HEK293 (cell line): ENCODE measurements around the gene GLRA1.

ENCODE experiments used
- CTCF ChIA-PET: fragments of 350-600 bp; formaldehyde crosslinking; extraction: SDS; loops from one replicate; lab custom pipeline; 2021; ENCODE audit warnings: antibody characterized with exemption; lab: Yijun Ruan, JAX
- POLR2A ChIA-PET: fragments of 300-600 bp; formaldehyde crosslinking; extraction: SDS; loops from one replicate; lab custom pipeline; 2020; ENCODE audit warnings: antibody characterized with exemption, inconsistent platforms; lab: Yijun Ruan, JAX
- H3K27ac ChIP-seq: fragments of 200-500 bp; sonication (Bioruptor generic); 2 replicates; pipeline ENCODE4 v1.5.1; 2014; ENCODE audit warnings: low read depth, low read length, control low read depth, inconsistent platforms; ENCODE audit errors: extremely low read depth
- H3K36me3 ChIP-seq, 2 experiments: fragments of 200-500 bp in 1 of 2; sonication (Bioruptor generic) in 1 of 2; 1 replicate in 1 of 2; 2 replicates in 1 of 2; pipeline ENCODE4 v1.5.1; 2014 to 2017; ENCODE audit warnings: inconsistent platforms in 2 of 2, low read length in 2 of 2; ENCODE audit not compliant: control insufficient read depth in 2 of 2, insufficient read depth in 1 of 2
- H3K4me1 ChIP-seq: fragments of 200-500 bp; sonication (Bioruptor generic); 2 replicates; pipeline ENCODE4 v1.5.1; 2014; ENCODE audit warnings: mild to moderate bottlenecking, low read length, inconsistent platforms; ENCODE audit not compliant: control insufficient read depth, insufficient read depth
- H3K4me3 ChIP-seq: 2 replicates; pipeline ENCODE4 v1.5.1; 2011; ENCODE audit warnings: low read depth, mild to moderate bottlenecking, control low read depth, low read length, moderate library complexity
- H3K9me3 ChIP-seq: fragments of 200-500 bp; sonication (Bioruptor generic); 2 replicates; pipeline ENCODE4 v1.5.1; 2014; ENCODE audit warnings: low read depth, low read length, inconsistent platforms; ENCODE audit not compliant: control insufficient read depth, insufficient read depth
- CTCF ChIP-seq: fragments of 450-650 bp; formaldehyde crosslinking; IDR thresholded peaks from 2 replicates; pipeline ENCODE4 v1.5.1; 2016; ENCODE audit warnings: missing biosample characterization, missing genetic modification characterization
- MEIS1 ChIP-seq: sonication (generic); formaldehyde crosslinking; IDR thresholded peaks from 2 replicates; pipeline ENCODE4 v1.8.1; 2022; ENCODE audit warnings: missing genetic modification reagents, mild to moderate bottlenecking, borderline replicate concordance
- PRDM1 ChIP-seq: fragments of 450-650 bp; formaldehyde crosslinking; IDR thresholded peaks from 2 replicates; pipeline ENCODE4; 2016; ENCODE audit warnings: missing biosample characterization, missing genetic modification characterization
- SETDB1 ChIP-seq: IDR thresholded peaks from one replicate; pipeline ENCODE4 v1.6.1; 2017; ENCODE audit warnings: mild to moderate bottlenecking, low read length, moderate library complexity, mixed read lengths; ENCODE audit not compliant: insufficient read length
- ZNF18 ChIP-seq: fragments of 450-650 bp; formaldehyde crosslinking; IDR thresholded peaks from 2 replicates; pipeline ENCODE4 v1.5.1; 2016; ENCODE audit warnings: missing biosample characterization, missing genetic modification characterization
- ZNF24 ChIP-seq: fragments of 450-650 bp; formaldehyde crosslinking; IDR thresholded peaks from 2 replicates; pipeline ENCODE4 v1.5.1; 2016; ENCODE audit warnings: missing biosample characterization, missing genetic modification characterization
- ZNF26 ChIP-seq: fragments of 450-650 bp; formaldehyde crosslinking; IDR thresholded peaks from 2 replicates; pipeline ENCODE4 v1.5.1; 2016; ENCODE audit warnings: missing biosample characterization, missing genetic modification characterization
- ZNF274 ChIP-seq, 2 experiments: fragments of 200-500 bp in 1 of 2; fragments of 450-650 bp in 1 of 2; sonication (Bioruptor generic) in 1 of 2; formaldehyde crosslinking in 1 of 2; IDR thresholded peaks; 2 replicates each; pipeline versions ENCODE4 v1.5.1 to v1.6.1; 2014 to 2016; ENCODE audit warnings: borderline replicate concordance in 1 of 2, inconsistent platforms in 1 of 2, low read length in 1 of 2, missing biosample characterization in 1 of 2, missing genetic modification characterization in 1 of 2
- ZNF302 ChIP-seq: fragments of 450-650 bp; formaldehyde crosslinking; IDR thresholded peaks from 2 replicates; pipeline ENCODE4 v1.5.1; 2016; ENCODE audit warnings: missing biosample characterization, missing genetic modification characterization, low read depth
- ZNF391 ChIP-seq: fragments of 450-650 bp; formaldehyde crosslinking; IDR thresholded peaks from 2 replicates; pipeline ENCODE4 v1.5.1; 2016; ENCODE audit warnings: low read depth, missing biosample characterization, missing genetic modification characterization, borderline replicate concordance
- ZNF423 ChIP-seq: fragments of 450-650 bp; formaldehyde crosslinking; IDR thresholded peaks from 2 replicates; pipeline ENCODE4 v1.5.1; 2016; ENCODE audit warnings: missing biosample characterization, missing genetic modification characterization
- ZNF510 ChIP-seq: fragments of 450-650 bp; formaldehyde crosslinking; IDR thresholded peaks from 2 replicates; pipeline ENCODE4 v1.5.1; 2018; ENCODE audit warnings: mild to moderate bottlenecking, missing genetic modification characterization, missing biosample characterization; ENCODE audit not compliant: insufficient replicate concordance
- ZNF621 ChIP-seq: fragments of 450-650 bp; formaldehyde crosslinking; IDR thresholded peaks from 2 replicates; pipeline ENCODE4 v1.5.1; 2017; ENCODE audit warnings: missing biosample characterization, missing genetic modification characterization
- ZNF645 ChIP-seq: fragments of 450-650 bp; formaldehyde crosslinking; IDR thresholded peaks from 2 replicates; pipeline ENCODE4; 2016; ENCODE audit warnings: missing biosample characterization, missing genetic modification characterization
- ZXDB ChIP-seq: fragments of 450-650 bp; formaldehyde crosslinking; IDR thresholded peaks from 2 replicates; pipeline ENCODE4 v1.5.1; 2016; ENCODE audit warnings: missing biosample characterization, missing genetic modification characterization
- TF ChIP-seq, protein P1 (sequence below): IDR thresholded peaks from 2 replicates; pipeline ENCODE4 v1.6.1; 2011; ENCODE audit warnings: mild to moderate bottlenecking, low read depth, low read length, borderline replicate concordance
- TF ChIP-seq, protein P2 (sequence below): fragments of 450-650 bp; formaldehyde crosslinking; IDR thresholded peaks from 2 replicates; pipeline ENCODE4 v1.5.1; 2017; ENCODE audit warnings: missing biosample characterization, missing genetic modification characterization
- TF ChIP-seq, protein P3 (sequence below): fragments of 450-650 bp; formaldehyde crosslinking; IDR thresholded peaks from 2 replicates; pipeline ENCODE4 v1.5.1; 2016; ENCODE audit warnings: missing biosample characterization, missing genetic modification characterization

The GLRA1 gene

DNA sequence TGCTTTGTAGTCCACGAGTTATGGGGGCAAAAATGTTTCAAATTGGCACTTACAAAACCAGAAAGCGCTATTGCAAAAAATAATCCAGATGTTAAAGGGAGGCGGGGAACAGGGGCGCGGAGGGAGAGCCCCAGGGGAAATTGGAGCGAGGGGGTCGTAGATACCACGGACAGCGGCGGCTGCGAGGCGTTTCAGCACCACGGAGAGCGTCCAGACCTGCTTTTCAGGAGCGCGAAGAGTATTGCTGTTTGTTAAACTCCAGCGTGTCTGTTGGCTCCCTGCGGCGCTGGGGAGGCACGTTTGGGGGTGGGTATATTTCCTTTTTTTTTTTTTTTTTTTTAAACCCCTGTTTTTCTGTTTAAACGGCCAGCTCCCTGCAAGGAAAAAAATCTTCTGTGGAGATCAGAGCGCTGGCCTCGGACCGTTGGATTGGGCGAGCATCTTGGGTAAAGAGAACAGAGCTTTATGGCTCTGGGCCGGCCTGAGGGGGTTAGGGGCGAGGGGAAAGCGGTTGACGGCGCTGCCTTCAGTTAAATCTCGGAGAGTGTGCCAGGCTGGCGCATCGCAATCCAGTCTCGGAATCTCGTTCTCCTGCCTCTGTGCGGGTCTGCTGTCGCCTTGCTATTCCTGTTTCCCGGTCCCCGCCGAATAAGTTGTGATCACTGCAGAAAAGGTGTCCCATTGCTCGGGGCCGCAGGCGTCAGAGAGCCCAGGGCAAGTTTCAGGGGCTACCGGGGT, at the start of gene GLRA1 (continued):
- TF ChIP-seq ZNF18 (tag by site-specific recombination) = no peak
- TF ChIP-seq SETDB1 = no peak
- TF ChIP-seq ZNF510 = no peak
- TF ChIP-seq, protein P1, sequence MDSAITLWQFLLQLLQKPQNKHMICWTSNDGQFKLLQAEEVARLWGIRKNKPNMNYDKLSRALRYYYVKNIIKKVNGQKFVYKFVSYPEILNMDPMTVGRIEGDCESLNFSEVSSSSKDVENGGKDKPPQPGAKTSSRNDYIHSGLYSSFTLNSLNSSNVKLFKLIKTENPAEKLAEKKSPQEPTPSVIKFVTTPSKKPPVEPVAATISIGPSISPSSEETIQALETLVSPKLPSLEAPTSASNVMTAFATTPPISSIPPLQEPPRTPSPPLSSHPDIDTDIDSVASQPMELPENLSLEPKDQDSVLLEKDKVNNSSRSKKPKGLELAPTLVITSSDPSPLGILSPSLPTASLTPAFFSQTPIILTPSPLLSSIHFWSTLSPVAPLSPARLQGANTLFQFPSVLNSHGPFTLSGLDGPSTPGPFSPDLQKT = no peak
- TF ChIP-seq, protein P2, sequence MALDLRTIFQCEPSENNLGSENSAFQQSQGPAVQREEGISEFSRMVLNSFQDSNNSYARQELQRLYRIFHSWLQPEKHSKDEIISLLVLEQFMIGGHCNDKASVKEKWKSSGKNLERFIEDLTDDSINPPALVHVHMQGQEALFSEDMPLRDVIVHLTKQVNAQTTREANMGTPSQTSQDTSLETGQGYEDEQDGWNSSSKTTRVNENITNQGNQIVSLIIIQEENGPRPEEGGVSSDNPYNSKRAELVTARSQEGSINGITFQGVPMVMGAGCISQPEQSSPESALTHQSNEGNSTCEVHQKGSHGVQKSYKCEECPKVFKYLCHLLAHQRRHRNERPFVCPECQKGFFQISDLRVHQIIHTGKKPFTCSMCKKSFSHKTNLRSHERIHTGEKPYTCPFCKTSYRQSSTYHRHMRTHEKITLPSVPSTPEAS (tag by site-specific recombination) = no peak
- TF ChIP-seq ZNF391 = no peak
- TF ChIP-seq ZNF621 (tag by site-specific recombination) = no peak
- TF ChIP-seq CTCF (tag by site-specific recombination) = no peak
- TF ChIP-seq, protein P3, sequence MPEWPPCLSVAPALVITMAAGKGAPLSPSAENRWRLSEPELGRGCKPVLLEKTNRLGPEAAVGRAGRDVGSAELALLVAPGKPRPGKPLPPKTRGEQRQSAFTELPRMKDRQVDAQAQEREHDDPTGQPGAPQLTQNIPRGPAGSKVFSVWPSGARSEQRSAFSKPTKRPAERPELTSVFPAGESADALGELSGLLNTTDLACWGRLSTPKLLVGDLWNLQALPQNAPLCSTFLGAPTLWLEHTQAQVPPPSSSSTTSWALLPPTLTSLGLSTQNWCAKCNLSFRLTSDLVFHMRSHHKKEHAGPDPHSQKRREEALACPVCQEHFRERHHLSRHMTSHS (tag by site-specific recombination) = no peak
- TF ChIP-seq ZNF274 (IDR thresholded peaks at IDR 0.05; ENCODE audit: low read length) = no peak
- TF ChIP-seq ZNF274 (tag by site-specific recombination; IDR thresholded peaks at IDR 0.05; ENCODE audit: borderline replicate concordance) = no peak
- TF ChIP-seq PRDM1 (tag by site-specific recombination) = no peak
- TF ChIP-seq MEIS1 (CRISPR knock-in tag) = peak; percentile 81; the same call in 1 of the 2 replicates
- no peak for TF ChIP-seq ZNF302

GRCh38 chr5:151970885-151971284, 46.2 kb upstream of the GLRA1 start:
- Histone ChIP-seq H3K27ac (no peak overlapping the region), H3K4me3 (no peak overlapping the region), H3K36me3 (no peaks in the 10 kb centered on the region), H3K9me3 (no peaks in the 10 kb centered on the region), H3K4me1 (no peaks in the 10 kb centered on the region)
- CTCF ChIA-PET = interaction anchor here (1.3 kb wide), 1 partner anchor 172 kb away, joined by 3 read pairs; no protein-coding TSS in a partner anchor
- no peak for TF ChIP-seq ZXDB
- no peak for TF ChIP-seq ZNF423 (tag by site-specific recombination)
- TF ChIP-seq ZNF24 (tag by site-specific recombination) = no peak
- TF ChIP-seq ZNF26 (tag by site-specific recombination) = no peak
- TF ChIP-seq ZNF274 (IDR thresholded peaks at IDR 0.05; ENCODE audit: low read length) = no peak
- no peak for TF ChIP-seq ZNF274 (tag by site-specific recombination; IDR thresholded peaks at IDR 0.05; ENCODE audit: borderline replicate concordance)
- no peak for TF ChIP-seq ZNF645 (tag by site-specific recombination)
- POLR2A ChIA-PET = no interaction called here
